CD4-positive, alpha-beta T cell treated with Interferon alpha-2 for 1 hour (primary cell): ENCODE results near the gene KCNT2.
"Not testable (repeated sequence)": the region's sequence is repeated elsewhere in the genome, so short reads cannot be mapped to it uniquely, and the experiment has no call there.

Source experiments
- DNase-seq, 2 donors: peaks; one replicate each; pipeline ENCODE4 v3.0.0-alpha.2; 2020 to 2022

The KCNT2 gene

GRCh38 chr1:196590012-196590708 lies 18.1 kb downstream of the KCNT2 start:
- no peak for DNase-seq

- no peak for DNase-seq
These were observed 23.5 kb downstream of the KCNT2 start for GRCh38 chr1:196584696-196585095.

- no peak for DNase-seq
These were observed 30.9 kb downstream of the KCNT2 start for GRCh38 chr1:196577386-196577785.

- DNase-seq = no peak
These were observed 35.0 kb downstream of the KCNT2 start for GRCh38 chr1:196573226-196573625.

GRCh38 chr1:196567238-196567637 lies 41.0 kb downstream of the KCNT2 start:
- no peak for DNase-seq

- no peak for DNase-seq
These were observed 44.5 kb downstream of the KCNT2 start for GRCh38 chr1:196563768-196564167.

GRCh38 chr1:196559314-196559713 lies 48.9 kb downstream of the KCNT2 start:
- DNase-seq = no peak

GRCh38 chr1:196558411-196558810 lies 49.8 kb downstream of the KCNT2 start:
- DNase-seq = peak in 1 of 2 donors; percentile 14

- DNase-seq = no peak
These were observed 50.4 kb downstream of the KCNT2 start for GRCh38 chr1:196557797-196558196.

- DNase-seq = no peak
These were observed 57.5 kb downstream of the KCNT2 start for GRCh38 chr1:196550731-196551130.

- DNase-seq = no peak
These were observed 61.7 kb downstream of the KCNT2 start for GRCh38 chr1:196546272-196547111.

- DNase-seq = no peak
These were observed 63.0 kb downstream of the KCNT2 start for GRCh38 chr1:196545222-196545621.

GRCh38 chr1:196544617-196545016 lies 63.6 kb downstream of the KCNT2 start:
- DNase-seq = no peak

GRCh38 chr1:196543833-196544232 lies 64.4 kb downstream of the KCNT2 start:
- no peak for DNase-seq

- no peak for DNase-seq
These were observed 69.8 kb downstream of the KCNT2 start for GRCh38 chr1:196538473-196538872.

- peak in 1 of 2 donors; percentile 14 for DNase-seq
These were observed 72.5 kb downstream of the KCNT2 start for GRCh38 chr1:196535727-196536126.

GRCh38 chr1:196531737-196532524 lies 76.3 kb downstream of the KCNT2 start:
- DNase-seq = no peak

- no peak for DNase-seq
These were observed 80.3 kb downstream of the KCNT2 start for GRCh38 chr1:196527919-196528318.

- not testable (repeated sequence) for DNase-seq
These were observed 85.5 kb downstream of the KCNT2 start for GRCh38 chr1:196522574-196523345.

- no peak for DNase-seq
These were observed 91.0 kb downstream of the KCNT2 start for GRCh38 chr1:196517193-196517592.

- DNase-seq = no peak
These were observed 91.9 kb downstream of the KCNT2 start for GRCh38 chr1:196516373-196516772.

- no peak for DNase-seq
These were observed 92.3 kb downstream of the KCNT2 start for GRCh38 chr1:196515904-196516303.

- no peak for DNase-seq
These were observed 94.4 kb downstream of the KCNT2 start for GRCh38 chr1:196513821-196514220.
